PFSK-1 (cell line): Measurements from ENCODE around the gene PDE12.

Source experiments
- POLR2AphosphoS5 ChIP-seq: IDR thresholded peaks from 2 replicates; pipeline ENCODE4 v1.6.1; 2012; ENCODE audit warnings: low read depth, mild to moderate bottlenecking, control low read depth, low read length, moderate library complexity
- REST ChIP-seq, 2 experiments: IDR thresholded peaks; 2 replicates each; pipeline versions ENCODE4 v1.6.1 to v1.8.0; 2011 to 2012; ENCODE audit warnings: low read depth in 2 of 2, low read length in 2 of 2, control low read depth in 1 of 2, inconsistent platforms in 1 of 2, mild to moderate bottlenecking in 1 of 2, moderate library complexity in 1 of 2; ENCODE audit not compliant: insufficient read depth in 1 of 2
- SIN3A ChIP-seq: IDR thresholded peaks from 2 replicates; pipeline ENCODE4 v1.6.1; 2012; ENCODE audit warnings: mild to moderate bottlenecking, low read length, moderate library complexity, borderline replicate concordance; ENCODE audit not compliant: insufficient read depth

DNA sequence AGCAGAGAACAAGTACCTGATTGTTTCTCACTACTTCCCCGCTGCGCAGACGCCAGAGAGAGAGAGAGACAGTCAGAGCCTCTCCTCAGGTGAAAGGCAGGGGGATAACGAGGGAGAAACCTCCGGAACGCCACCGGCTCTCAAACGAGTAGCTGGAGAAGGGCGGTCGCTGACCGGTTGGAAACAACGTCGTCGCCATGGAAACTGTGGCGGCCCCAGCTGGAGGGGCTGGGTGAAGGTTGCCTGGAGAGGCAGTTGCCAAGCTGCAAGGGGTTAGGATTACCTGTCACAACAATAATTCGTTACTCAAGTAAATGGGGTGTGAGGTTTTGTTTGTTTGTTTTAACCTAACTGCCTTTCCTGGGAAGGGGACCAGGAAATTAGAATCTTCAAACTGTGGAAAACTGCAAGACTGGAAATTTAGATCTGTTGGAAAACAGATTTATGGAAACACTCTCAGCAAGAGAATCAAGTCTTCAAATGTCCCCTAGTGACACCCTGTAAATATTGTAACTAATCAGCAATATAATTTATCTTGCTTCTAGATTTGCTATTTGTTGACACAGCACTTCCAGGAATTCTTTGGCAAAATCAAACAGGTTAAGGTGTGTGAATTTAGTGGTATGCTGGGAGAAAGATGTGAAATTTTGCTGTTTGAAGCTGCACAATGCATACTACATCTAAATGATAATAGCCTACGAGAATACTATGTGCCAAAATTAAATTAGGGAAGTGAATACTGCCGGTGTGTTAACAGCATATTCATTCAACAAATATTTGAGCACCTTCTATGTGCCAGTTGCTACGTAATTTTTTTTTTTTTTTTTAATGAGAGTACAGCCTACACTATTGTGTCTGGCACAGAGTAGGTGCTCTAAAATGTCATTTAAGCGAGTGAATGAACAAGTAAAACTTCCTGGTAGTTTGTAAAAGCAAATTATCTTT lies 11.6 kb upstream of the PDE12 start, which contains the start of gene DNAH12:
- no peak for TF ChIP-seq POLR2AphosphoS5
- no peak for TF ChIP-seq SIN3A
- no peak for TF ChIP-seq REST (IDR thresholded peaks at IDR 0.05; ENCODE audit: insufficient read depth in 1 of 2, low read depth in 2 of 2, low read length in 2 of 2)
